HG02884 (cell line): ENCODE data around the gene TAOK1.

Source experiments
- ATAC-seq: cut with Tn5 transposase; IDR thresholded peaks from one replicate; pipeline ENCODE4 v1.9.1; 2021; ENCODE audit warnings: mild to moderate bottlenecking, moderate library complexity; ENCODE audit not compliant: unreplicated experiment

Gene TAOK1

DNA sequence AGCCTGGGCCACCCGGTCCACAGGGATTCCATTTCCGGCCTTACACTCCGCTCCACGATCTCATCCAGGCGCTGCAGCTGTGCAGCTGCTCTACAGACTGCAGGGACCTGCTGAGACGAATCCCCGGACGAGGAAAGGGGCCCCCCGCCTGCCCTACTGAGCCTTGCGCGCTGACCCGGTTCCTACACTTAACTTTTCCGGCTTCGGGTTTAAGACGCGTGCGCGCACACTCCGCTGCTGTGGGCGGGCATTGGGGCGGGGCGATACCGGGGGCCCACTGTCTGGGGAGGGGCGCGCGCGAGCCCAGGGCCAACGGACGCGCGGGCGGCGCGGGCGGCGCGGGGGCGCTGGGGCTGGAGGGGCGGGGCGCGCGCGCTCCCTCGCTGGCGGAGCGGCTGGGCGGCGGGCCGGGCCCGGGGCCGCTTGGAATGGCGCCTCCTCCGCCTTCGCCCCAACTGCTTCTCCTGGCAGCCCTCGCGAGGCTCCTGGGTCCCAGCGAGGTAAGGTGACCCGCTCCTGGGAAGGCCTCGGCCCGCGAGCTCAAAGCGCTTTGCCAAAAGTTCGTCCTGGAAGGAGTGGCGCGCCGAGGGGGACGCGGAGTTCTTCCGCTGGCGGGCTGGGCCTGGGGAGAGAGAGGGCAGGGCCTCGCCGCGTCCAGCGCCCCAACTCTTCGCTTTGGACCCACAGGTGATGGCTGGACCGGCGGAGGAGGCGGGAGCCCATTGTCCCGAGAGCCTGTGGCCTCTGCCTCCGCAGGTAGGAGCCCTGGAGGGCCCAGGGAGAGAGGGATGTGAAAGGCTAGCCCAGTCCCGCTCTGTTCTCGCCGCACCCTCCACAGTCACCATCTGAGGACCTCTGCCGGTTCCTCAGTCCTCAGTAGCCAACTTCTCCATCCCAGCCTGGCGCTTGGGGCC is 178.4 kb downstream of the TAOK1 start, which contains the start of gene TP53I13:
Gene TP53I13 (plus strand): TSS at position 371 of the 914 bp plus-strand sequence. CDS start 58 bp downstream, at position 429.
- ATAC-seq, result no peak

DNA sequence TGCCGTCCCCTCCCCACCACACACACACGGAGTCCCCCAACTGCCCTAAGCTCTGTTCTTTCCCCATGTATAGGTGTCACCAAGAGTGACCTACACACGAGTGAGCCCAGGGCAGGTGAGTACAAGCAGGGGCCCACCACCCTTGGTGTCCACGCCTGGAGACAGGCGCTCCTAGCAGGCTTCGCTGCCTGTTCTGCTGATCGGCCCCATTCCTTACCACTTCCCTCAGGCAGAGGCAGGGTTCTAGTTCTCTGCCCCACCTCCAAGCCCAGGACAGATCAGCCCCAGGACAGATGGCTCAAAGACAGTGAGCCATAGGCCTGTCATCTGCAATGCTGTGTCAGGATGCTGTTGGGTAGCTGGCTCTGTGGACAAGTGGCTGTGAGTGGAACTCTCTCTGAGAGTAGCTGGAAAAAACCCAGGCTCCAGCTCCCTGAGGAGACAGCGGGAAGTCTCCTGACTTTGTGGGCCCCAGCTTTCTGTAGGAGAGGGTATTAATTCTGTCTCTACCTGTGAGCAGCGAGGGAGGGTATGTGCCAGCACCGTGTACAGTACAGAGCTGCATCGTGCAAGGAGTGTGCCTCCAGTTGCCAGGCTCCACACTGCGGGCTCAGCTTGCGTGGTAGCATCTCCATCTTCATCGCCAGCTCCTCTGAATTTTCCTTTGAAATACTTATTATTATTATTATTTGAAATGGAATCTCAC is 179.2 kb downstream of the TAOK1 start:
- ATAC-seq, result no peak

DNA sequence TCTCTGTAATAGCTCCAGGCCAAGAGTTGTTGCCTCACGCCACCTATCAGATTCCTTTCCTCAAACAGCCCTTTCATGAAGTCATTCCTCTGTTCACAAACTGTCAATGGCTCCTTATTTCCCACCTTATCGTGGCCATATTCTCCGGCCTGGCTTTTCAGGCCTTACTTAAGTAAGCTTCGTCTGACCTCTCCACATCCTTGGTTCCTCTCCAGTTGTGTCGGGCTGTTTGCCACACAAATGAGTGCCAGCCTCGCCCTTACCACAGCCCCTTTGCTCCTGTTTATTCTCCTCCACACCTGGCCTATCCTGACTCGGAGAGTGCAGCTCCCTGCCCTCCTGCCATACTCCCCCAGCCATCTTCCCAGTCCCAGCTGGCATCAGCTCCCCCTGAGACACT is 180.4 kb downstream of the TAOK1 start:
- no peak for ATAC-seq

DNA sequence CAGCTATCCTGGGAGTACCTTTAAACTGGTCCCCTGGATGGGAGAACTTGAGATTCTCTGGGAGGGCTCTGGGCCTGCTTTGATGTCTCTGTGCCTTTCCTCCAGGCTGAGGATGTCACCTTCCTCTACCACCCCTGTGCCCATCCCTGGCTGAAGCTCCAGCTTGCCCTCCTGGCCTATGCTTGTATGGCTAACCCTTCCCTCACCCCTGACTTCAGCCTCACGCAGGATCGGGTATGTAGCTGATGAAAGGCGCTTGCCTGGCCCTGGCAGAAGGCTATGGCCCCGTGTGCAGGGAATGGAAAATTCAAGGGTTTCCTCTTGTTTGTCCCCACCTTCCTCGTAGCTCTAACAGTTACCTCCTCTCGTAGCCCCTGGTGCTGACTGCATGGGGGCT is 181.3 kb downstream of the TAOK1 start:
- no peak for ATAC-seq

DNA sequence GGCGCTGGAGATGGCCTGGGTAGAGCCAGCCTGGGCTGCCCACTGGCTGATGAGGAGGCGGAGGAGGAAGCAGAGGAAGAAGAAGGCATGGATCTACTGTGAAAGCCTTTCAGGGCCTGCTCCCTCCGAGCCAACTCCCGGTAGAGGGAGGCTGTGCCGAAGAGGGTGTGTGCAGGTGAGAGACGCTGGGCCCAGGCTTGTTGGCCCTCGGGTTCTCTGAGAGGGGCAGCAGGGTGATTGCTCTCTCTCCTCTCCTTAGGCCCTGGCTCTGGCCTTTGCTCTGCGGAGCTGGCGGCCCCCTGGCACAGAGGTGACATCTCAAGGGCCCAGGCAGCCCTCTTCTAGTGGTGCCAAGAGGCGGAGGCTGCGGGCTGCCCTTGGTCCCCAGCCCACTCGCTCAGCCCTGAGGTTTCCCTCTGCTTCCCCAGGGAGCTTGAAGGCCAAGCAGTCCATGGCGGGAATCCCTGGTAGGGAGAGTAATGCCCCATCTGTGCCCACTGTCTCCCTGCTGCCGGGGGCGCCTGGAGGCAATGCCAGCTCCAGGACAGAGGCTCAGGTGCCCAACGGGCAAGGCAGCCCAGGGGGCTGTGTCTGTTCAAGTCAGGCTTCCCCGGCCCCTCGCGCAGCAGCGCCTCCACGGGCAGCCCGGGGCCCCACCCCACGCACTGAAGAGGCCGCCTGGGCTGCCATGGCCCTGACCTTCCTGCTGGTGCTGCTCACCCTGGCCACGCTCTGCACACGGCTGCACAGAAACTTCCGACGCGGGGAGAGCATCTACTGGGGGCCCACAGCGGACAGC is 181.9 kb downstream of the TAOK1 start:
- no peak for ATAC-seq

DNA sequence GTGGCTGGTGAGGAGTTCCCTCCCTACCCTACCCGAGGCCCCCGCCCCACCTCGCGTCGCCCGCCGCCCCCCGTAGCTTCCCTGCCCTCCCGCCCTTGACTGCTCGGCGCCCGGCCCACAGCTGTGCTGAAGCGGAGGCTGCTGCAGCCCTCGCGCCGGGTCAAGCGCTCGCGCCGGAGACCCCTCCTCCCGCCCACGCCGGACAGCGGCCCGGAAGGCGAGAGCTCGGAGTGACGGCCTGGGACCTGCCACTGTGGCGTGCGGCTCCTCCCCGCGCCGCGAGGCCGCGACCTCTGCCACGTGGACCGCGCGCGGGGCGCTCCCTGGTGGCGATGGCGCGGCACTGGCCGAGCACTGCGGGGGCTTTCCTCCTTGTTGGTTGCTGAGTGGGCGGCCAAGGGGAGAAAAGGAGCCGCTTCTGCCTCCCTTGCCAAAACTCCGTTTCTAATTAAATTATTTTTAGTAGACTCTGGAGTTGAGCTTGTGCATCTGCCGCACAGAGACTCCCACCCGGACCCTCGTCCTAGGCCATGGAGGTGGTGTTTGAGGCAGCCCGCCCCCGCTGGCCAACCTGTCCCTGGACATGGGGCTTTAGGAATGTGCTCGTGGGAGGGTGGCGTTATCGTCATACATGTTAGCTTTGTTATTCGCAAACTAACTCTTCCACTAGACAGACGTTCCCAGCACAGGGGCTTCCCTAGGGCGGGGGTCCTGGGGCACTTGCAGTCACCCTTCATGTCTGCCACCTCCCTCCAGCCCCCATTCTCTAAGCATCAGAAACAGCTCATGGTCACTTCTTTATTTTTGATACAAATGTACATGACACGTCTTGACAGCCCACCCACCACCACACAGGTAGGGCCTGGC is 182.8 kb downstream of the TAOK1 start:
- ATAC-seq, result no peak

DNA sequence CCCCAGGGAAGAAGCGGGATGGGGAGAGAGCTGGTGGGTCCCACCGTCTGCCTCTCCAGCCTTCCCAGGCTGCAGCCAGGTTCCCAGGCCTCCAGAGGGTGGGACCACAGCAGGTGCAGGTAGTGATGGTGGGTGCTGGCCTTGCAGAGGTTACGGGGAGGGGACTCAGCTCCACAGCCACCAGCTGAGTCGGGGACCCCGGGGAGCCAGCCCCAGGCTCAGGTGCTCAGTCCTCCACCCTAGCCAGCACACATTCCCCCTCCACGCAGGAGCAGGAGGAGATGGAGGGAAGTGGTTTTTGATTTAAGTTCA is 183.4 kb downstream of the TAOK1 start:
- ATAC-seq, result no peak

DNA sequence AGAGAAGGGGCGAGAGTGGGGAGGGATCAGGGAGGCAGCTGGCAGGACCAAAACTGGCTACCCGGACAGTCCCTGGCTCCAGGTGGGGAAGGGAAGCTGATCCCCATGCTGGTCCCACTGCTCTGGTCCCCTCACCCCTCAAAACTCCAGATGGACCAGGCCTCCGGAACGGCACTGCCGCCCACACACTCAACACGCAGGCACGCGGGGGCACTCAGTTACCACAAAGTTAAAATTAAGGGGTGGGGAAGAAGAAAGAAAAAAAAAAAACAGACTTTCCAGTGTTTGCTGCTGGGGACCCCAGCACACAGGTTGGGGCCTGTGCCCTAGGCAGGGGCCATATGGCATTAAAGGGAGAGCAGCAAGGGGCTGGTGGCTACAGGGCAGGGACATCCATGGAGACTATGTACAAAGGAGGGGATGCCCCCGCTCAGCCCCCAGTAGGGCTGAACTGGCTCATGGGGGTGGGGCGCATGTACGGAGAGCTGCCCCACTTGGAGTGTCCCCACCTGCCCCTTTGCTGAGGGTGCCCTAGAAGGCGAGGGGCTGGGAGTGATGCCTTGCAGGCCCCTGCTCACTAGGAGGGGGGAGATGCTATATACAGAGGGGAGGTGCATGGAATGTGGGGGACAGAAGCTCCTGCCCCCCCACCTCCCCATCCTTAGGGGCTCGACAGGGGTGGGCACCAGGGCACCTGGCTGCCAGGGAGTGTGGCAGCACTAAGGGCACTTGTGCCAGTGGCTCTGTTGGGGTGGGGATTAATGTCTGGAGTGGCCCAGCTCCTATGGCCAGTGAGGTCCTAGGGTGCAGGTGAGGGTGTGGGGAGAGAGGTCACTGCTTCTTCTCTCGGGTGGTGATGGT is 183.9 kb downstream of the TAOK1 start:
- ATAC-seq, result no peak

DNA sequence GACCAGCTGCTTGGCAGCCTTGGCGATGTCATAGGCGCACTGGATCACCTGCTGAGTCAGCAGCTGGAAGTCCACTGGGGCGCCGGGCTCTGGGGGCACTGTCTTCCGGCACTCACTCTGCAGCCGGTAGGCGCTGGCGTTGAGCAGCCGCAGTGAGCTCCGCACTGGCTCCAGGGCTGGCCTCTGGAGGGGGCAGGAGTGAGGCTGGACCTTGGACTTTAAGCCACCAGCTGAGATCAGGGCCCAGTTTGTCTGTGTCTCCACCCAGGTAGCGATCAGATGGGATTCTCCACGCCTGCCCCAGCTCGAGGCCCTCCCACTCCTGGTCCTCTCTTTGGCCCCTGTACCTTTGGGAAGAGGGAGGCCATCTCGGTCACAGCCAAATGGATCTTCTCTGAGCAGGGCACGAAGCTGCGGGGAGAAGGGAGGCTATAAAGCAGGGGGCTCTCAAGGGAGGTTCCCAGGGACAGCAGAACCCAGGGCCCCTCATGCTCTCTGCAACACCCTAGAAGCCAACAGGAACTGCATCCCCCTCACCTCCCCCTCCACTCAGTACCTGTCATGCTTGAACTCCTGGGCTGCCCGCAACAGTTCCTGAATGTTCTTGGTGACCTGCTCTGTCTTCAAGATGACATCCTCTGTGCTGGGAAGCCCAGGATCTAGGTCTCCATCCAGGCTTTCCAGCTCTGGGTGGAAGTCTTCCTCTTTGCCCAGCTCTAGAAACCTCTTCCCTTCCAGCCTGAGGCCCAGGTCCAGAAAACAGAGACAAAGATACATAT is 184.8 kb downstream of the TAOK1 start:
- ATAC-seq, result no peak

DNA sequence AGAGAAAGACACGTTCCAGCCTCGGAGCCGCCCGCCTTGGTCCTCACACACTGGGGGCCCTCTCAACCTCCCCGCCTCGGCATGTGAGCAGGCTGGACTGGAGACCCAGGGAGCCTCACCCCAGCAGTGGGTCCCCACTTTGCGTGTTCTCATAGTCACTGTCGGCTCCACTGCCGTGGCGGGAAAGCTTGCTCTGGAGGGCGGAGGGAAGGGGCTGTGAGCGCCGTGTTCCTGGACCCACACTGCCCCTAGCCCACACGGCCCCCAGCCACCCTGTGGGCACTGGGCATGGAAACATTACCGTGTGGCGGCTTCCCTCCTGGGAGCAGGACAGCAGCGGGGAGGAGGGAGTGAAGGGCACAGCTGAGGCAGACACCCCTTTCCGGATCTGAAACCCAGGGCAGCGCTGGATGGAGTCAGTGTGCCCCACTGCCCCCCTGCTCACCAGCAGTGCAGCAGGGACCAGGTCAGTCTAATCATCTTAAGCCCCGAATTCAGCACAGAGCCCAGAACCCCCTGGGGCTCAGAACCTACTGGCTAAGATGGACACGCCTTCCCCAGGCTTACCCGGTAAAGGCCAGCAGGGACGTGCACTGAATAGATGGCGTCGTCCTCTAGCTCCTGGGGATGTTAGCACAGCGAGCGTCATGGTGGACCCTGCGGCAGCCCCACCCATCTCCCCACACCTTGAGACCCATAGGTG is 185.5 kb downstream of the TAOK1 start:
- ATAC-seq, result no peak

DNA sequence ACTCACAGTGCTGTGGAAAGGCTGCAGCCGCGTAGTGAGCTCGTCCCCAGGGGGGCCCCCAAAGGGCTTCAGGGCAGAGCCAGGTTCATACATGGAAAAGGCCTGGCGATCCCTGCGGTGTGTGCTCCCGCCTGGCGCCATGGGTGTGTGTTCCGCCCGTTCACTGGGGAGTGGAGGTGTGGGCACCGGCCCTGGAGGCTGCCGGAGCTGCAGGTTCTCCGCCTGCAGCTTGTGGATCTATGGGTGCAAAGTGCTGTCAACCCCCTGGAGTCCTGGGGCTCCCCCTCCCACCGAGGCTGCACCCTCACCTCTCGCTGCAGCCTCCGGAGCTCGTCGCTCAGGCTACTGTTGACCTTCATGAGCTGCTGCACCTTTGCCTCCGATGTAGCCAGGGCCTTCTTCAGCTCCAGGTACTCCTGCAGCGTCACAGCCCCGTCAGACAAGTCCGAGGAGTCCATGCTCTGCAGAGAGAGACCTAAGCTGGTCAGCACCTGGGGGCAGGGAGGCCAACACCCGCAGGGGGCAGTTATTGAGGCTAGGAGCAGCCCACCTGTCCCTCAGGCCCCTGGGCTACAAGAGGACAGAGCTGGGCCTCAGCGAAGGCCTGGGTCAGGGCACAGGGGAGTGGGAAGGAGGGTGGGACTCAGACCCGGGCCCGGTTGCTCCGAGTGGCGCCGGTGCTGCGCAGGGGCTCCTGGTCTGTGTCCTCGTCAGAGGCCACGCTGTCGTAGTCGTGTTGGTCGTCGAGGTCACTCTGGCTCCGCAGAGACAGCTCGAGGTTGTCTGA is 186.2 kb downstream of the TAOK1 start:
- ATAC-seq, result no peak

DNA sequence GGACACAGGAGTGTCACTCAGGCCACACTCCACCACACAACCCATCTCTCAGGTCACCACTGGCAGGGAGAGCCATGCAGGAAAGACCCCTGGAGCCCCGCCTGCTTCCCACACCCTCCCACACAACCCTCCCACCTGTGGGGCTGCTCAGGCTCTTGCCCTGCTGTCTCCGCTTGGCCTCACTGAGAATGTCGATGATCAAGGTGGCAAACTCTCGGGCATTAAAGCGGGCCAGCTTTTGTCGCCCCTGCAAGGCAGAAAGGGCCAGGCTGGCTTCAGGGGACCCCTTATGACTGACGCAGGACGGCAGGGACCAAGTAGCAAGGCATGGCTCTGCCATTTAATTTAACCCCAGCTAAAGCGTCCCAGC is 186.8 kb downstream of the TAOK1 start:
- no peak for ATAC-seq

DNA sequence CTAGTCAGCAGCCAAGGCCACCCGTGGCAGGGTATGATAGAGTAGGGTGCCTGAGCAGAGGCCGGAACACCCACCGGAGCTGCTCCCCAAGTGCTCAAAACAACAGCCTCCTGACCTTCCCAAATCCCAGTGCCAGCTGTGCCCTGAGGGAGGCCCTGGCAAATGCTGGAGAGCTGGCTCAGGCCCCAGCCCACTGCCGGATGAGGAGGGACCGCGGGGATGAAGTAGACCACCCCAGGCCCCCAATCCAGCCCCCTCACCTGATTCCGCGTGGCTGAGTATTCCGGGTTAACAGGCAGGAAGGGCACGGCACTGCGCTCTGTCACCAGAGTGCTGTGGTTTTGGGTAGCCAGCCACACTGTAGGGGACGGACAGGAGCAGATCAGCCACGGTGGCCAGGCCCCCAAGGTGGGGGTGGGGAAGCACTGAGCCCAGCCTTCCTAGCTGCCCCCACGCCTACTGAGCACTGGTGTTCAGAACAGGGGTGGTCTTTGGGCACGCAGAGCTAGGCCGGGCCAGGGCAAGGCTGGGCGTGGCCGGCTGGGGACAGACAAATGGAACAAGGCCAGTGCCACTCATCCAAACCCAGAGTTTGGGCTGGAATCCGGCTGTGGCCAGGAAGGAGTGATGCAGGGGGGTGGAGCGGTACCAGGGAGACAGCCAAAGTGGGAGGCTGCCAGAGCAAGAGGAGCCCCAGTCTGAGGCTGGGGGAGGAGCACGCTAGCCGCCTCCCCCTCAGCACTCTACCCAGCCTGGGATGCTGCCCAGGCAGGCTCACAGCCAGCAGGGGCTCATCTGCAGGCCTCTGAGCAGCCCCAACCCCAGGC is 187.4 kb downstream of the TAOK1 start:
- ATAC-seq, result no peak

DNA sequence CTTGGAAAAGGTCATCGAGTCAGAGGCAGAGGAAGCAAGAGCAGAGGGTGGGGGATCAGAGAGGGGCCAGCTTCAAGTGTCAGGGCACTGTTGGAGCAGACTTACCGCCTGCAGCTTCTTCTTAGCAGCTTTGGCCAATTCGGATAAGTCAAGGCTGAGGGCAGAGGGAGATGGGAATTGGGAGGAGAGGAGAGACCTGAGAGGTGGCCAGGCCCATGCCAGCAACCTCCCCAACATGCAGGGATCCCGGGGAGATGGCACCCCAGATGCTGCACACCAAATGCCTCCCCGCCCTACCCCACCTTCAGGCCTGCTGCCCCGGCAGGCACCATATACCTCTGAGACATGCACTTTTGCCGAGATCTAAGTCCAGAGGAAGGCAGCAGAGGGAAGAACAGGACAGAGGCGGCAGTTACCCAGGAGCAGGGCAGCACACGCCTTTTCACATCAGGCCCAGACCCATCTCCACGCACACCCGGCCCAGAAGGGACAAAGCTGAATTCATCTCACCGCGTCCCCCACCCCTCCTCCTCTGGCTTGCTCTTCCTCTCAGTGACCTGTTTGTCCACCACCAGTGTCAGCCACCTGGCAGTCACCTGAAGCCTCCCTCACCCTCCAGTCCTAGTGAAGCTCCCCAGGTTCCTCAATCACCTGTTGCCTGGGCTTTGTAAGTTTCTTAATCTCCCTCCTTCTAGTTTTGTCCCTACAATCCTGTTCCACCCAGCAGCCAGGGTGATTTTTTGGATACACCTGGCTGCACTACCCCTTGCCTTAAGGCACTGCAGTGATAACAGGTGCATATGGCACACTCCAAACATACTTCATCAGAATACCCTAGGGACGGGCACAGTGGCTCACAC is 188.7 kb downstream of the TAOK1 start:
- ATAC-seq, result no peak

DNA sequence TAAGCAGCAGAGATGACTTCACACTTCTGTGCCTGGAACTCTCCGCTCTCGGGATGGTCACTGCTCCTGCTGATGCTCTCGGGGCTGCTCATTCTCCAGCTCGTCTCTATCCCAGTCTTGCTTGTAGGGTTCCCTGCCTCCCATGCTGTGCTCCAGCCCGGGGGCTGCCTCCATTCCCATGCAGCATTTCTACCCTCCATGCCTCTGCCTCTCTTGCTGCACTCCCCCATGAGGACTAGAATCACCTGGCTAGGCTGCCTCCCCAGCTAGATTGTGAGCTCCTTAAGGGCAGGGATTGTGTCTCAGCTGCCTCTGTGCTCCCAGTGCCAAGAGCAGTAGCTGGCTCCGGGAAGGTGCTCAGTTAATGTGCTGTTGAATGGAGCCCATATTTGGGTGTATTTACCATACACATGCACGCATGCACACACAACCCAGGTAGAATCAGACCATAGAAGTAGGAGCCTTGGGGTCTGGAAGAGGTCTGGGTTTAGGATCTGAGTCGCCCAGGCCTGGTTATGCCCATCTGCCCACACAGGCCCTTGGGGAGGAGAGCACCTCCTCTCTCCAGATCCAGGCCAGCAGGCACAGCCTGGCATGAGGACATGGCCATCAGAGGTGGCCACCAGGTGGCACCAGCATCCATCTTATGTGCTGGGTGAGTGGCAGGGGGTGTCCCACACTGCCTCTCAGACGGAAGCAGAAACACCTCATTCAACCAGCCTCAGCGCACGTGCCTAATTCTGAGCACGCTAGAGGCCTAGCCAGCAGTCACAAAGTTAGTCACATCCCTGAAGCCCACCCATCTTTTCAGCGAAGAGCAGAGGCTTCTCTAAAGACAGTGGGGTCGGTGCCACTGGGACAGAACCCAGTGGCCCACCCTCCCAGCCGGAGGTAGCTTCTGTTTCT is 190.0 kb downstream of the TAOK1 start:
- peak; percentile 78 for ATAC-seq
